HG03439 (cell line): ENCODE measurements around the gene LENEP.

Source experiments
- ATAC-seq: cut with Tn5 transposase; IDR thresholded peaks from one replicate; pipeline ENCODE4 v1.9.1; 2021; ENCODE audit warnings: mild to moderate bottlenecking, moderate library complexity; ENCODE audit not compliant: unreplicated experiment

LENEP gene

GRCh38 chr1:154998201-154998780 lies 4.9 kb downstream of the LENEP start:
- no peak for ATAC-seq

GRCh38 chr1:154998818-154999570 lies 5.6 kb downstream of the LENEP start:
- no peak for ATAC-seq

GRCh38 chr1:154999571-155000410 lies 6.4 kb downstream of the LENEP start:
- ATAC-seq: no peak

GRCh38 chr1:155000411-155000725 lies 7.0 kb downstream of the LENEP start:
- ATAC-seq: no peak

- ATAC-seq: peak; percentile 43
Observed at GRCh38 chr1:155000726-155001424, 7.5 kb downstream of the LENEP start.

- ATAC-seq: no peak
Observed at GRCh38 chr1:155001425-155001674, 8.0 kb downstream of the LENEP start.

GRCh38 chr1:155001675-155002463 lies 8.5 kb downstream of the LENEP start:
- peak; percentile 53 for ATAC-seq

GRCh38 chr1:155002464-155003226 lies 9.3 kb downstream of the LENEP start, which contains the start of gene ZBTB7B:
Gene ZBTB7B, plus strand, starts transcription at chr1:155002802. Its CDS starts 11,859 bp downstream, at chr1:155014661.
- ATAC-seq: no peak

GRCh38 chr1:155003227-155003765 lies 9.9 kb downstream of the LENEP start:
- no peak for ATAC-seq

- ATAC-seq: no peak
Observed at GRCh38 chr1:155003766-155004351, 10.5 kb downstream of the LENEP start.

GRCh38 chr1:155004352-155005075 lies 11.1 kb downstream of the LENEP start:
- ATAC-seq: no peak

GRCh38 chr1:155005076-155006011 lies 12.0 kb downstream of the LENEP start:
- no peak for ATAC-seq

GRCh38 chr1:155006601-155007101 lies 13.3 kb downstream of the LENEP start:
- no peak for ATAC-seq

- ATAC-seq: no peak
Observed at GRCh38 chr1:155007251-155007828, 14.0 kb downstream of the LENEP start.

- no peak for ATAC-seq
Observed at GRCh38 chr1:155008015-155008941, 14.9 kb downstream of the LENEP start.

- ATAC-seq: no peak
Observed at GRCh38 chr1:155009221-155009711, 15.9 kb downstream of the LENEP start.
